ES-I3 (cell line): ENCODE data around the gene LACTB.
"Not testable (repeated sequence)": the region's sequence is repeated elsewhere in the genome, so short reads cannot be mapped to it uniquely, and the experiment has no call there.

ENCODE experiments used
- H3K36me3 ChIP-seq: 2 replicates; pipeline ENCODE4 v1.6.1; 2013; ENCODE audit warnings: mild to moderate bottlenecking, low read length, control low read depth, moderate library complexity; ENCODE audit not compliant: insufficient read depth
- H3K4me1 ChIP-seq: 2 replicates; pipeline ENCODE4 v1.6.1; 2013; ENCODE audit warnings: mild to moderate bottlenecking, control low read depth, low read length; ENCODE audit not compliant: insufficient read depth
- H3K9ac ChIP-seq: 2 replicates; pipeline ENCODE4 v1.6.1; 2013; ENCODE audit warnings: low read depth, mild to moderate bottlenecking, low read length, moderate library complexity
- H3K9me3 ChIP-seq: 2 replicates; pipeline ENCODE4 v1.6.1; 2013; ENCODE audit warnings: mild to moderate bottlenecking, low read length, moderate library complexity; ENCODE audit not compliant: control insufficient read depth, insufficient read depth

The LACTB gene

GRCh38 chr15:63083541-63083940 is 38.1 kb upstream of the LACTB start:
- H3K9ac ChIP-seq: no peak overlapping the region
- peaks cover 50% of the 10 kb centered on the region for H3K4me1 ChIP-seq
- H3K9me3 ChIP-seq: no peaks in the 10 kb centered on the region
- H3K36me3 ChIP-seq: no peaks in the 10 kb centered on the region

- Histone ChIP-seq H3K36me3 (no peaks in the 10 kb centered on the region), H3K4me1 (peaks cover 58% of the 10 kb centered on the region), H3K9me3 (no peaks in the 10 kb centered on the region), H3K9ac (no peak overlapping the region)
Measured at GRCh38 chr15:63084806-63085205, 36.9 kb upstream of the LACTB start.

GRCh38 chr15:63085289-63085688 is 36.4 kb upstream of the LACTB start:
- H3K9ac ChIP-seq: no peak overlapping the region
- H3K4me1 ChIP-seq: peaks cover 59% of the 10 kb centered on the region
- no peaks in the 10 kb centered on the region for H3K36me3 ChIP-seq
- no peaks in the 10 kb centered on the region for H3K9me3 ChIP-seq

GRCh38 chr15:63086271-63086670 is 35.4 kb upstream of the LACTB start:
- no peak overlapping the region for H3K9ac ChIP-seq
- peaks cover 55% of the 10 kb centered on the region for H3K4me1 ChIP-seq
- H3K36me3 ChIP-seq: no peaks in the 10 kb centered on the region
- no peaks in the 10 kb centered on the region for H3K9me3 ChIP-seq

GRCh38 chr15:63086947-63087346 is 34.7 kb upstream of the LACTB start:
- no peaks in the 10 kb centered on the region for H3K36me3 ChIP-seq
- H3K4me1 ChIP-seq: peaks cover 49% of the 10 kb centered on the region
- no peak overlapping the region for H3K9ac ChIP-seq
- no peaks in the 10 kb centered on the region for H3K9me3 ChIP-seq

GRCh38 chr15:63088533-63089245 is 33.0 kb upstream of the LACTB start:
- Histone ChIP-seq H3K9me3 (no peaks in the 10 kb centered on the region), H3K4me1 (peaks cover 34% of the 10 kb centered on the region), H3K9ac (no peak overlapping the region)

GRCh38 chr15:63089260-63090043 is 32.2 kb upstream of the LACTB start:
- peaks cover 34% of the 10 kb centered on the region for H3K4me1 ChIP-seq
- no peaks in the 10 kb centered on the region for H3K9me3 ChIP-seq
- no peaks in the 10 kb centered on the region for H3K36me3 ChIP-seq
- H3K9ac ChIP-seq: no peak overlapping the region

More at GRCh38 chr15:63088533-63089245, 33.0 kb upstream of the LACTB start:
- H3K36me3 ChIP-seq: no peaks in the 10 kb centered on the region

- Histone ChIP-seq H3K9me3 (no peaks in the 10 kb centered on the region), H3K4me1 (peaks cover 34% of the 10 kb centered on the region), H3K36me3 (no peaks in the 10 kb centered on the region), H3K9ac (no peak overlapping the region)
Measured at GRCh38 chr15:63090472-63090871, 31.2 kb upstream of the LACTB start.

- Histone ChIP-seq H3K4me1 (peaks cover 34% of the 10 kb centered on the region), H3K9me3 (no peaks in the 10 kb centered on the region), H3K9ac (no peak overlapping the region), H3K36me3 (no peaks in the 10 kb centered on the region)
Measured at GRCh38 chr15:63090887-63091286, 30.8 kb upstream of the LACTB start.

- Histone ChIP-seq H3K9me3 (no peaks in the 10 kb centered on the region), H3K36me3 (no peaks in the 10 kb centered on the region), H3K4me1 (peaks cover 29% of the 10 kb centered on the region), H3K9ac (no peak overlapping the region)
Measured at GRCh38 chr15:63091679-63092446, 29.8 kb upstream of the LACTB start.

- Histone ChIP-seq H3K36me3 (no peaks in the 10 kb centered on the region), H3K9me3 (no peaks in the 10 kb centered on the region), H3K4me1 (peaks cover 19% of the 10 kb centered on the region), H3K9ac (no peak overlapping the region)
Measured at GRCh38 chr15:63093486-63094205, 28.0 kb upstream of the LACTB start.

GRCh38 chr15:63094495-63094931 is 27.1 kb upstream of the LACTB start:
- Histone ChIP-seq H3K9me3 (no peaks in the 10 kb centered on the region), H3K9ac (no peak overlapping the region), H3K36me3 (no peaks in the 10 kb centered on the region), H3K4me1 (peaks cover 11% of the 10 kb centered on the region)

- 0 out of 2 replicates have a peak, but pooled peaks cover 3% of the 10 kb centered on the region for H3K9me3 ChIP-seq
- no peaks in the 10 kb centered on the region for H3K36me3 ChIP-seq
- H3K4me1 ChIP-seq: no peaks in the 10 kb centered on the region; the same call in 1 of the 2 replicates
- H3K9ac ChIP-seq: no peak overlapping the region
Measured at GRCh38 chr15:63096178-63096577, 25.5 kb upstream of the LACTB start.

- not testable (repeated sequence) for H3K9ac ChIP-seq, H3K36me3 ChIP-seq, H3K9me3 ChIP-seq, H3K4me1 ChIP-seq
Measured at GRCh38 chr15:63098901-63099300, 22.8 kb upstream of the LACTB start.
